Stimulated activated naive CD4-positive, alpha-beta T cell treated with Interleukin-2 at 50 U/mL for 16 hours (primary cell): ENCODE results near the gene SDK1.

Source experiments
- DNase-seq: peaks from one replicate; lab custom pipeline; 2025; lab: John Stamatoyannopoulos, UW

SDK1 gene

DNA sequence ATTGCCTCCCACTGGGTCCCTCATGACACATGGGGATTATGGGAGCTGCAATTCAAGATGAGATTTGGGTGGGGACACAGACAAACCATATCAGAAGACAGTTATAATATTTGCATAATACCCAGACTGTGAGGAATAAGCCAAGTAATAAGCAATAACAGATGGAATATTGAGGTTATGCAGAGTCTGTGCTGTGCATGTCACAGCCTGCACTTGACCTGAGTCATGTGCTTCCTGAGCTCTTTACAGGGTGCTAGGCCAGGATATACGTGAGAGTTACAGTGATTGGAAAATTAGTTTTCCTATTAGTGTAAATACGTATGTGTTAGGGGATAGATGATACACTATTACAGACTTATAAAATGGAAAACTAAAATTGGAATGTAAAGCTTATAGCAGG is 288.7 kb downstream of the SDK1 start:
- DNase-seq: no peak

DNA sequence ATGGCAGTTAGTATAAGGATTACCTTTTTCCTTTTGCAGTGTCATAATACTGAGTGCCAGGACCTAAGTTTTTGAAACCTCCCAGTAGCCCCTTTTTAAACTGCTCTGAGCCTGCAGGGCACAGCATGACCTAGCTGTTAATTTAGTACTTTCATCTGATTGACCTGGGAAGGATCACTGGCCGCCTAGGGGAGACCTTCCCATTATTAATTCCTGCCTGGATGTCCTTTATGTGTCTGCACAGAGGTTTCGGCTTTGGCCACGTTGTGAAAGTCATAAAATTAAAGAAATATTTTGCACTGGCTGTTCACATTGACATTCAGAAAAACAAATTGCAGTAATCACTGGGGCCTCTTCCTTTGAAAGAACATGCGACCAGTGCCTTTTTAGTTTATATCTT is 290.2 kb downstream of the SDK1 start:
- no peak for DNase-seq

GRCh38 chr7:3591944-3592343 is 290.9 kb downstream of the SDK1 start:
- no peak for DNase-seq

- DNase-seq: no peak
Measured at GRCh38 chr7:3592401-3593134, 291.5 kb downstream of the SDK1 start.

DNA sequence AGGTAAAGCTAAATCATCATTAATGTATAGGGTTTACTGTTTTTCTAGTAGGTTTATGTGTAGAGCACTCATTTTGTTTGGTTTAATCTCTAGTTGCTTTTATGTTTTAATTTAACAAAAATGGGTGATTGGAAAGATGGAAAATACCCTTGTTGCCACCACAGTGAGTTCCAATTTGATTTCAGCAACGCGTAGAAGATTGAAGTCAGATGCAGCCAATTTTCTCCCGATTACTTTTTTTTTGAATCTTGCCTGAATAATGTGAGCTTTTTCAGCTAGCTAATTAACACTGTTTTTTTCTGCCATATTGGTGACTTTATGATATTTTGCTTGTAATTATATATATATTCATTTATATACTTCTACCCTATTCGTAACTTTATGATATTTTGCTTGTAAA is 293.8 kb downstream of the SDK1 start:
- DNase-seq: no peak

DNA sequence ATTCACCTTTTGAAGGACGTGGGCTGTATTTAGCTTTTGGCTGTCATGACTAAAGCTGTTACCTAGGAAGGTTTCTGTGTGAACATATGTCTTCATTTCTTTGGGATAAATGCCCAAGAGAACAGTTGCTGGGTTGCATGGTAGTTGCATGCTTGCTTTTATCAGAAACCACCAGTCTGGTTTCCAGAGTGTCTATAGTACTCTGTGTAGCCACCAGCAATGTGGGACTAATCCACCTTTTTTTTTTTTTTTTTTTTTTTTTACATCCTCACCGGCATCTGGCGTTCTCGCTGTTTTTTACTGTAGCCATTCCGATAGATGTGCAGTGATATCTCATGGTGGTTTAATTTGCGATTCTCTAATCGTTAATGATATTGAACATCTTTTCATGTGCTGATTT is 297.8 kb downstream of the SDK1 start:
- no peak for DNase-seq

DNA sequence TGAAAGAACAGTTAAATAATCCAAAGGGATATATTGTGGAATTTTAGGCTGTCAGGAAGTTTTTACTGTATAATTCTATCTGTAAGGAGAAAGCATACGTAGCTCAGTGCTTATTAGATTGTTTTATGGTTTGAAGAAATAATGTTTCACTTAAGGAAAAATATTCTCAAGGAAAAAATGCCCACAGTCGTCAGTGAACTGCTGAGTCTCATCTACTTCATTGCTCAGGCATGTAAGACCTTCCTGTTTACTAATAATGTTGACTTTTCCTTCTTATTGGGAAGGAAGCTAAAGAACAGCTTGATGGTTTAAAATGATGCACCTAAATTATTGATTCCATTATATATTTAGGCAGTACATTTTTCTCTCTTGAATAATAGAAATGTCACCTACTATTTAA is 304.2 kb downstream of the SDK1 start:
- no peak for DNase-seq

- no peak for DNase-seq
Measured at GRCh38 chr7:3606436-3606835, 305.4 kb downstream of the SDK1 start.

DNA sequence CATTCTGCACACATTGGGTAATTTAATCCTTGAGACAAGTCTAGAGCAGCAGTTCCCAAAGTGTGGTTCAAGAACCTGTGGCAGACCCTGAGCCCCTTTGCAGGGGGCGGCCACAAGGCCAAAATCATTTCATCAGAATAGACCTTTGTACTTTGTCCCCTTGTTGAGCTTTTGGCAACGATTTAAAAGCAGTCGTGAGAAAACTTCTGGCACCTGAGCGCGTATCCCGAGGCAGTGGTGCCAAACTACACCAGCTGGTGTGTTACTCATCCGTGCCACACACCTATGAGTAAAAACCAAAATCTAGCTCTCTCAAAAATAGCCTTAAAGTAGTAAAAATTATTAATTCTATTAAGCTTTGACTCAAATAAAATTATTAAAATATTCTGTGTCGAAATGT is 306.8 kb downstream of the SDK1 start:
- DNase-seq: no peak

DNA sequence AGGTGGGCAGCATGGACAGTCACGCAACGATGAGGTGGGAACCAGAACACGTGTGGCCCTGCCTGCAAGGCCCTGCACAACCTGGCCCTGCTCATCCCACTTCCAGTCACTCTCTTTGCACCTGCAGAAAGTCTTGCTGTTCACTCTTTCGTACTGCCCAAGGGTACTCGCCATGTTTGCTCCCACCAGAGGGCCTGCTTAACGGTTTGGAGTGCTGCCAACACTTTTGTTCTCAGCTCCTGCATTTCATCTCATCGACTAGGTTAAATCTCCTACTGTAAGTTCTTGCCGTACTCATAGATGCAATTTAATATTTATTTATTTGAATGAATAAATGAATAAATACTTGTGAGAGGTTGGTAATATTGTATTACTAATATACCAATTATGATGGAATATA is 315.3 kb downstream of the SDK1 start:
- DNase-seq: no peak

- DNase-seq: no peak
Measured at GRCh38 chr7:3630081-3630480, 329.0 kb downstream of the SDK1 start.

- DNase-seq: no peak
Measured at GRCh38 chr7:3634396-3634795, 333.3 kb downstream of the SDK1 start.

DNA sequence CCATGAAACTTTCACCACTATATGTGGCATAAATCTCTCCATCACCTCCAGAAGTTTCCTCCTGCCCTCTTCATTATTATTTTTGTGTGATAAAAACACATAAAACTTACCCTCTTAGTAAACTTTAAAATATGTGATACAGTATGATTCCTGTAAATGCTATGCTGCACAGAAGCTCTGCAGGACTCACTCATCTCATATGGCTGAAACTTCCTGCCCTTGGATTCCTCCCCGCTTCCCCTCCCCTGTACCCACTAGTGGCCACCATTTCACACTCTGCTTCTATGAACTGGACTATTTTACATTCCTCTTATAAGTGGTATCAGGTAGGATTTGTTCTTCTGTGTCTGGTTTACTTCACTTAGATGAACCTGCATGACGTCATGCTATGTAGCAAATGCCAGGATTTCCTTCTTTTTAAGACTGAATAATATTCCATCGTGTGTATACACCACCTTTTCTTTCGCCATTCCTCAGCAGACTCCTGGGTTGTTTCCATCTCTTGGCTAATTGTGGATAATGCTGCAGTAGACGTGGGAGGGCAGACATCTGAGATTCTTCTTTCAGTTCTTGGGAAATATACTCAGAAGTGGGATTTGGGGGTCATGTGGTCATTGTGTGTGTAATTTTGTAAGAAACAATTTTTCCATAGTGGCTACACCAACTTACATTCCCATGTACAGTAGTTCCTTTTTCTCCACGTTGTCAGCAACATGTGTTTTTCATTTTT is 335.2 kb downstream of the SDK1 start:
- DNase-seq: no peak

GRCh38 chr7:3639253-3639652 is 338.2 kb downstream of the SDK1 start:
- no peak for DNase-seq

DNA sequence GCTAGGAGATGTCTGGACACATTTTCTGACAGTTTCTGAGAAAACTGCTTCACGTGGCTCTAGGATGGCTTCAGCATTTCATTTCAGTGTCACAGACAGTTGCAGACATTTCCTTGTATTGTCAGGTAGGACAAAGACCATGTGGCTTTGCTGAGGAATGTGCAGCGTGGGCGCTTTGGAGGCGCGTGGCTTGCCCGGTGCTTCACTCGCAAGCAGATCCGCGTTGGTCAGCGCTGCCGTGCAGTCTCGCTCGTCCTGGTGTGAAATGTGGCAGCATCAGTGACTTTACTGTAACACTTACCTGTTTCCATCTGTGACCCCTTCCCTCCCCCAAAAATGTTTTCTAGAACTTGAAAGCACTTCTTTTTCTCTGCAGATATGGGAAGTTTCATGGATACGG is 340.5 kb downstream of the SDK1 start:
- DNase-seq: no peak

DNA sequence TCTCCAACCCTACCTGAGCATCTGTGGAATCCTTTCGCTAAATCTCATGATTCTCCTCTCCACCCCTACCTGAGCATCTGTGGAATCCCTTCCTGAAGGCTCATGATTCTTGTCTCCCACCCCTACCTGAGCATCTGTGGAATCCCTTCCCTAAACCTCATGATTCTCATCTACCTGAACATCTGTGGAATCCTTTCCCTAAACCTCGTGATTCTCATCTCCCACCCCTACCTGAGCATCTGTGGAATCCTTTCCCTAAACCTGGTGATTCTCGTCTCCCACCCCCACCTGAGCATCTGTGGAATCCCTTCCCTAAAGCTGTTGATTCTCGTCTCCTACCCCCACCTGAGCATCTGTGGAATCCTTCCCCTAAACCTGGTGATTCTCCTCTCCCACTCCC is 342.0 kb downstream of the SDK1 start:
- no peak for DNase-seq

DNA sequence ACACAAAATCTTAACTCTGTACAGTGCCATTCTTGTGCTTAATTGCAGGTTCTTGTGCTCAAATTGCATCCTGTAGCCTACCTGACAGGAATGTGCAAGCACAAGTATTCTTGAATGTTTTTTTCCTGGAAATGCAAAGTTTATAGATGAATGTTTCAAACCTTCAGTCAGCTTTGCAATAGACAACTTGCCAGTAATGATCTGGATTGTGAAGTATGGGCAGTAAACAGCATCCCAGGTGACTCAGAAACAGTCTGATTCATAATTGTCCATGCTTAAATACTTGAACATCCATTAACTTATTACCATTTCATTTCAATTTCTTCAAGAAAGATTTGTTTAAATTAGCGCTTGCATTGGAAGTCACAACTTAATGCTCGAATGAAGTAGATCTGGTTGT is 347.2 kb downstream of the SDK1 start:
- DNase-seq: no peak

- no peak for DNase-seq
Measured at GRCh38 chr7:3649250-3649649, 348.2 kb downstream of the SDK1 start.

- no peak for DNase-seq
Measured at GRCh38 chr7:3649678-3650440, 348.8 kb downstream of the SDK1 start.

GRCh38 chr7:3650844-3651243 is 349.8 kb downstream of the SDK1 start:
- no peak for DNase-seq

DNA sequence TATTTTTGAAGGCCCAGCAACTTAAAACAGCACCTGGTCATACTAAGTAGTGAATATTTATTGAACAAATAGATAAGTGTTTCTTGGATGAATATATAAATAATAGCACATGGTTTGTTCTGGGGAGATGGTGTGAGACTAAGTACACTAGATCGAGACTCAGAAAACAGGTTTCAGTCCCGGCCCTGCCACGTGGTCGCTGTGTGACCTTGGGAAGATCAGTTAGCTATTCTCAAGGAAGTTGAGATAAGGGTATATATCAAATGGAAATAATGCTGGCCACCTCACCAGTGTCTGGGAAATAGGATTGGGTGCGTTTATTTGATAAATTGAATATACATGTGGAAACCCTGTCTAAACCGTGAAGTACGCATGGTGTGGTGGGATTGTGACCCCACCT is 354.6 kb downstream of the SDK1 start:
- no peak for DNase-seq

GRCh38 chr7:3657206-3657605 is 356.2 kb downstream of the SDK1 start:
- no peak for DNase-seq

GRCh38 chr7:3668743-3669142 is 367.7 kb downstream of the SDK1 start:
- DNase-seq: no peak
